ENCODE data around the gene TMEM238. TPM values are rescaled to one million over a fixed set of nuclear protein-coding genes. Genes with fewer than 3 reads are reported as not detected.

The TMEM238 gene
- total RNA-seq, 1 donor from 2014 or later, result 1.0 TPM

- no peak for DNase-seq
- intact Hi-C loops (cut with DNase I), result no loop called here
- no peak for ATAC-seq (ENCODE audit: poor library complexity)
These were observed 17.3 kb downstream of the TMEM238 start for GRCh38 chr19:55366790-55367189.

GRCh38 chr19:55365964-55366363 is 18.1 kb downstream of the TMEM238 start:
- no peak for ATAC-seq (ENCODE audit: poor library complexity)
- DNase-seq, result no peak
- intact Hi-C loops (cut with DNase I), result no loop called here

GRCh38 chr19:55365245-55365644 is 18.8 kb downstream of the TMEM238 start:
- no peak for ATAC-seq (ENCODE audit: poor library complexity)
- DNase-seq, result no peak
- intact Hi-C loops (cut with DNase I), result no loop called here

GRCh38 chr19:55362990-55363716 is 20.9 kb downstream of the TMEM238 start, which contains the start of gene GARIN5B:
TSS of gene GARIN5B (minus strand) at chr19:55363260. CDS start at chr19:55363066, 194 bp downstream.
- intact Hi-C loops (cut with DNase I), result no loop called here
- ATAC-seq (ENCODE audit: poor library complexity), result no peak
- DNase-seq, result no peak

- DNase-seq (no peak), ATAC-seq (ENCODE audit: poor library complexity) (no peak)
- intact Hi-C loops (cut with DNase I), result no loop called here
These were observed 21.7 kb downstream of the TMEM238 start for GRCh38 chr19:55362174-55362989.

- DNase-seq (no peak), ATAC-seq (ENCODE audit: poor library complexity) (no peak)
- intact Hi-C loops (cut with DNase I), result no loop called here
These were observed 23.2 kb downstream of the TMEM238 start for GRCh38 chr19:55360902-55361301.

GRCh38 chr19:55358943-55359908 is 24.9 kb downstream of the TMEM238 start:
- DNase-seq (no peak), ATAC-seq (ENCODE audit: poor library complexity) (no peak)
- intact Hi-C loops (cut with DNase I), result no loop called here

GRCh38 chr19:55358493-55358892 is 25.6 kb downstream of the TMEM238 start:
- intact Hi-C loops (cut with DNase I), result no loop called here
- DNase-seq (no peak), ATAC-seq (ENCODE audit: poor library complexity) (no peak)

GRCh38 chr19:55355213-55355821 is 28.8 kb downstream of the TMEM238 start:
- intact Hi-C loops (cut with DNase I), result no loop called here
- DNase-seq (no peak), ATAC-seq (ENCODE audit: poor library complexity) (no peak)

- intact Hi-C loops (cut with DNase I), result no loop called here
- DNase-seq, result no peak
These were observed 29.3 kb downstream of the TMEM238 start, which contains the start of gene COX6B2 for GRCh38 chr19:55354698-55355212. TSS of gene COX6B2 (minus strand) at chr19:55354719. CDS start at chr19:55354521, 198 bp downstream.

GRCh38 chr19:55353803-55354697 is 30.0 kb downstream of the TMEM238 start:
- intact Hi-C loops (cut with DNase I), result no loop called here
- ATAC-seq (ENCODE audit: poor library complexity) (peak; percentile 90), DNase-seq (peak; percentile 81)

More at GRCh38 chr19:55354698-55355212, 29.3 kb downstream of the TMEM238 start, which contains the start of gene COX6B2:
- ATAC-seq (ENCODE audit: poor library complexity), result no peak

- ATAC-seq (ENCODE audit: poor library complexity) (no peak), DNase-seq (no peak)
- intact Hi-C loops (cut with DNase I), result no loop called here
These were observed 30.7 kb downstream of the TMEM238 start for GRCh38 chr19:55353356-55353802.

GRCh38 chr19:55352549-55353145 is 31.4 kb downstream of the TMEM238 start:
- intact Hi-C loops (cut with DNase I), result no loop called here
- DNase-seq, result no peak
- no peak for ATAC-seq (ENCODE audit: poor library complexity)

GRCh38 chr19:55352040-55352439 is 32.1 kb downstream of the TMEM238 start:
- no peak for ATAC-seq (ENCODE audit: poor library complexity)
- DNase-seq, result no peak
- intact Hi-C loops (cut with DNase I), result no loop called here

- DNase-seq, result no peak
- intact Hi-C loops (cut with DNase I), result no loop called here
- no peak for ATAC-seq (ENCODE audit: poor library complexity)
These were observed 33.3 kb downstream of the TMEM238 start for GRCh38 chr19:55350620-55351315.

All from Right ventricle myocardium superior (tissue), 1 donor.